HG02943 (cell line): ENCODE measurements around the gene IL10RB.
"Not testable (repeated sequence)": the region's sequence is repeated elsewhere in the genome, so short reads cannot be mapped to it uniquely, and the experiment has no call there.

Experiments used
- ATAC-seq: cut with Tn5 transposase; IDR thresholded peaks from one replicate; pipeline ENCODE4 v1.9.1; 2021; ENCODE audit warnings: mild to moderate bottlenecking, low read depth, moderate library complexity; ENCODE audit not compliant: unreplicated experiment

Gene IL10RB

GRCh38 chr21:33239559-33240127 is 26.5 kb upstream of the IL10RB start:
- ATAC-seq, result not testable (repeated sequence)

DNA sequence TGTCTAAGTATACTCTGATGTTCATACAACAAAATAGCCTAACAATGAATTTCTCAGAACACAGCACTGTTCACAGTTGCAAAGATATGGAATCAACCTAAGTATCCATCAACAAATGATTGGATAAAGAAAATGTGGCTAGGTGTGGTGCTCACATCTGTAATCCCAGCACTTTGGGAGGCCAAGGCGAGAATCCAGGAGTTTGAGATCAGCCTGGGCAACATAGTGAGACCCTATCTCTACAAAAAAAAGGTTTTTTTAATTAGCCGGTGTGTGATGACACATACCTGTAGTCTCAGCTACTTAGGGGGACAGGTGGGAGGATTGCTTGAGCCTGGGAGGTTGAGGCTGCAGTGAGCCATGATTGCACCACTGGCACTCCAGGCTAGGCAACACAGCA is 25.8 kb upstream of the IL10RB start:
- no peak for ATAC-seq

GRCh38 chr21:33241846-33242245 is 24.3 kb upstream of the IL10RB start:
- ATAC-seq, result no peak

DNA sequence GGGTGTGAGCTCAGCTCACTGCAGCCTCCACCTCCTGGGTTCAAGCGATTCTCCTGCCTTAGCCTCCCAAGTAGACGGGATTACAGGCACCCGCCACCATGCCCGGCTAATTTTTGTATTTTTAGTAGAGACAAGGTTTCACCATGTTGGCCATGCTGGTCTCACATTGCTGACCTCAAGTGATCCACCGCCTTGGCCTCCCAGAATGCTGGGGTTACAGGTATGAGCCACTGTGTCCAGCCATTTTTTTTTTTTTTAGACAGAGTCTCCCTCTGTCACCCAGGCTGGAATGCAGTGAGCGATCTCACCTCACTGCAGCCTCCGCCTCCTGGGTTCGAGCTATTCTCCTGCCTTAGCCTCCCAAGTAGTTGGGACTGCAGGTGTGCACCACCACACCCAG is 23.3 kb upstream of the IL10RB start:
- not testable (repeated sequence) for ATAC-seq

- ATAC-seq, result no peak
Measured at GRCh38 chr21:33244082-33244778, 21.9 kb upstream of the IL10RB start.

GRCh38 chr21:33244779-33245105 is 21.4 kb upstream of the IL10RB start:
- no peak for ATAC-seq

DNA sequence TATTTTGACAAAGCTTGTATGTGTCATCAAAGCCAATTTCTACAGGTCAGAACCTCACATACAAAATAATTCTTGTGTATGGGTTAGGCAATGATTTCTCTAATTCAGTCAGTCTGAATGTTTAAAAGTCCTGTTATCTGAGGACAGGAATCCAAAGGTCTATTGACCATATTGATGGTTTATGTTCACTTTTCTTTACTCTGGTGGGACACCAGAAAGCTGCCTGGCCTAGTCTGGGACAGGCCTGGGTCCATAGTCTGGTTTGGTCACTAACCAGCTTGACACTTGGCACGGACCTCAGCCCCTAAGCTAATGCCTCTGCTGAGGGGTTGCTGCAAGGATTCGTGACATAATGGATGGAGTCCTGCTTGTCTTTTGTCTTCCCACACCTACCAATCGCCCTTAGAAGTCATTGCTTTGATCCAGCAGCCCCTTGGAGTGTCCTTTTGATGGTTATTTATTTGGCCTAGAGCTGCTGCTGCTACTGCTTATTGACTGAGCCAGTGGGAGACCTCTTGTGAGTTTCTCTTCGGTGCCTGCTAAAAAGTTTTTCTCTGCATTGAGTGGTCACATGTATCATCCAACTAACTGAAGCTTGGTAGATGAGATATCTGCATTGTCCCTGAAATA is 20.8 kb upstream of the IL10RB start:
- no peak for ATAC-seq

GRCh38 chr21:33246506-33246905 is 19.7 kb upstream of the IL10RB start:
- no peak for ATAC-seq

DNA sequence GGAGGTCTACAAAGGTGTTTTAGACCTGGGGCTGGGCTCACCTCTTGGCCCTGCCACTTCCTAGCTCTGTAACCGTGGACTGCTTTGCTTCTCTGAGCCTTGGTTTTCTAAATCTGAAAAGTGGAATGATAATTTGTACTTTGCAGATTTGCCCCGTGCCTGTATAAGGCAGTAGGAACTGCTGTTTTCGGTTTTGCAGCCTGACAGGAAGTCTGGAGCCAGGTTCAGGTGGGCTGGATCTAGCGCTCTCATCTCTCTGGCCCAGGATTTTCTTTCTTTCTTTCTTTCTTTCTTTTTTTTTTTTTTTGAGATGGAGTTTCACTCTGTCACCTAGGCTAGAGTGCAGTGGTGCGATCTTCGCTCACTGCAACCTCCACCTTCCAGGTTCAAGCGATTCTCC is 19.2 kb upstream of the IL10RB start:
- ATAC-seq, result no peak

DNA sequence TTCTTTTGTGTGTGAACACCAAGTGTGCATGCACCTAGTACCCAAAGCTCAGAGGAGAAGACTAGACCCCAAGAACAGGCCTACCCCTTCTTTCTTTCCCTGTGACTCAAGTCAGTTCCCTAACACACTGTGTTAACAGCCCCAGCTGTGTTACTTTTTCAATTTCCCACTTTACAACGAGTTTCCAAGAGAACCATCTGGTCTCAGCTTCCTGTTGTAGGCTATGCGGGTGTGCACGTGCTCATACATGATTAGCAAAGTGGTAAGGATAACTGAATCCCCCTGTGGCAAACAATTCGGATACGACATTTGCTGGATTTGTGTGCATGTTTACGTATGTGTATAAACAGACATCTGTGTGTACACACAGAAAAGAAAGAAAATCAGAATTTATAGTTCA is 18.6 kb upstream of the IL10RB start:
- ATAC-seq, result no peak

GRCh38 chr21:33249331-33250002 is 16.7 kb upstream of the IL10RB start:
- ATAC-seq, result no peak

DNA sequence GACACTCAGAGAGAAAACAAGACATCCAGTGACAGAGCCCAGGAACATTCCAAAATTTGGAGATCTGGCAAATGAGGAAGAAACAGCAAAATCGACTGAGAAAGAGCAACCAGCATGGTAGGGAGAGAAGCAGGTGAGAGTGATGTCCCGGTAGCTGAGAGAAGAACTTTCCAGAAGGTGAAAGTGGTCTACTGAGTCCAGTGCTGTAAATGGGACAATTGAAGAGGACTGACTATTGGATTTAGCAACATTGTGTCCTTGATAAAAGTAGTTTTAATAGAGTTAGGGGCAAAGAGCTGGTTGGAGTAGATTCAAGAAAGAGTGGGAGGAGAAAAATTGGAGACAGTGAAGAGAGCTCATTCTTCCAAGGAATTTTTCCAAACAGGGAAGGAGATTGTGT is 15.0 kb upstream of the IL10RB start:
- ATAC-seq, result no peak

DNA sequence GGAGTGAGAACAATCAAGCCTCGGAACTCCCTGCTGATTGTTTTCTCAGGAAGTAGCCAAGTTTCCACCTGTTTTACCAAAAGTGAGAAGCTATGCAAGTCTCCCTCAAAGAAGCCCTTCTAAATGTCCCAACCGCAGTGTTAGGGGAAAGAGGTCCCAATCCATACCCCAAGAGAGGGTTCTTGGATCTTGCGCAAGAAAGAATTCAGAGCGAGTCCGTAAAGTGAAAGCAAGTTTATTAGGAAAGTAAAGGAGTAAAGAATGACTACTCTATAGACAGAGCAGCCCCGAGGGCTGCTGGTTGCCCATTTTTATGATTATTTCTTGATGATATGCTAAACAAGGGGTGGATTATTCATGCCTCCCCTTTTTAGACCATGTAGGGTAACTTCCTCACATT is 12.8 kb upstream of the IL10RB start:
- ATAC-seq, result not testable (repeated sequence)

GRCh38 chr21:33254766-33255165 is 11.4 kb upstream of the IL10RB start:
- no peak for ATAC-seq

- ATAC-seq, result no peak
Measured at GRCh38 chr21:33255404-33255803, 10.8 kb upstream of the IL10RB start.

GRCh38 chr21:33256019-33256418 is 10.1 kb upstream of the IL10RB start:
- no peak for ATAC-seq

DNA sequence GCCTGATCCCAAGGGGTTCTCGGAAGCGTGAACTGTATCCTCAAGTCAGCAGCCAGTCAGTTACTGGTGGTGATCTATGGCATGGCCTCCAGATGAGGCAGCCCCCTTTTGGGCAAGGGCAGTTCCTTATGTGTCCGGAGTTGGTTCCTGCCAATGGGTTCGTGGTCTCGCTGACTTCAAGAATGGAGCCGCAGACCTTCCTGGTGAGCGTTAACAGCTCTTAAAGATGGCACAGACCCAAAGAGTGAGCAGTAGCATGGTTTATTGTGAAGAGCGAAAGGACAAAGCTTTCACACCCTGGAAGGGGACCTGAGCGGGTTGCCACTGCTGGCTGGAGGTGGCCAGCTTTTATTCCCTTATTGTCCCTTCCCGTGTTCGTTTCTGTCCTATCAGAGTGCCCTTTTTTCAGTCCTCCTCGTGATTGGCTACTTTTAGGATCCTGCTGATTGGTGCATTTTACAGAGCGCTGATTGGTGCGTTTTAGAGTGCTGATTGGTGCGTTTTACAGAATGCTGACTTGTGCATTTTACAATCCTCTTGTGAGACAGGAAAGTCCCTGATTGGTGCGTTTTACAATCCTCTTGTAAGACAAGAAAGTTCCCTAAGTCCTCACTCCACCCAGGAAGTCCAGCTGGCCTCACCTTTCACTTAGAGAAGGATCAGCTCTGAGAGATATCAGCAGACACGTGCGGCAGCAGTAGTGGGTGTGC is 8.9 kb upstream of the IL10RB start:
- no peak for ATAC-seq

DNA sequence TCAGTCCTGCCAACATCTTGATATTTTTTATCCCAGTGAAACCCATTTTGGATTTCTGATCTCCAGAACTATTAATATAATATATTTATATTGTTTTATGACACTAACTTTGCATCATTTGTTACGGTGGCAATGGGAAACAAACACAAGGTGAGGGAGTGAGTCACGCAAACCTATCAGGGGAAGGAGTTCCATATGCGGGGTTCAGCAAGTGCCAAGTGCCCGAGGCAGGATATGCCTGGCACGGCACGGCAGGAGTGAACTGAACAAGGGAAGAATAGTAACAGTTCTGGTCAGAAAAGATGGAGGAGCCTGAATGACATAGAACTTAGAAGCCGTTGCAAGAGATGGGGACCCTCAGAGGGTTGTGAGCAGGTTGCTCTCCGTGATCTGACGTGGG is 7.7 kb upstream of the IL10RB start:
- no peak for ATAC-seq

DNA sequence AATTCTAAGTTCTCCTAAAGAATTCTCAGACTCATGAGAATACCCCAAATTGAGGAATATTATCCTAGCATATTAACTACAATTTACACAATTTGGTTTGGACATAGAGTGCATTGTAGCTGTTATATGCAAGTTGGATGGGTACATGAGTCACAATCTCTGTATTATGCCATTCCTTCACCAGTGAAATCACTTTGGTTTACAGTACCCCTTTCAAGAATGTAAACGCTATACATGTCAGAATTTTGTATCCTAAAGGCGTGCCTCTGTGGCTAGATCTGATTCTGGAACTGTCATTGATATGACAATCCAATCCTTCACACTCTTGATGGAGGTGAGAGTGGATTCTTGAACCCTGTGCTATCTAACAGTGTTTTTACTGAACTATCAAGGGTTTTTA is 6.7 kb upstream of the IL10RB start:
- no peak for ATAC-seq

DNA sequence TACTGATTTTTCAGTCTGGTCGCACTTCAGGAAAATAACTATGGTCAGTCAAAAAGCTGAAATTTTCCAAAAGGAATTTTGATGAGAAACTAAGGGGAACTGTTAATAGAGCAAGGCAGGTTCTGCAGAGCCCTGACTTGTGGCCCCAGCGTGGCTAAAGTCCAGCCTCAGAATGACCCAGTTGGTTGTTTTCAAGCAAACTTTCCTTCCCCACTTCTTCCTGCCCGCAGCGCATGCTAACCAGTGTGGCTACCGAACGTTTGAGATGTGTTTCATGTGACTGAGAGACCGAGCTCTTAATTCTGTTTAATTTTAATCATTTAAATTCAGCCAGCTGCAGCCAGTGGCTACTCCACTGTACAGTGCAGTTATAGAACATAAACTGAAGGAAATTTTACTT is 6.2 kb upstream of the IL10RB start:
- ATAC-seq, result no peak

GRCh38 chr21:33261635-33262034 is 4.5 kb upstream of the IL10RB start:
- ATAC-seq, result no peak
